GM12864 (cell line): ENCODE data around the gene ITK.

Source experiments
- DNase-seq: peaks from one replicate; pipeline ENCODE4 v3.0.0-alpha.2; 2011; ENCODE audit warnings: low read depth
- H3K4me3 ChIP-seq: 2 replicates; pipeline ENCODE4 v1.5.1; 2011; ENCODE audit warnings: mild to moderate bottlenecking, low read depth, low read length, control low read depth
- TF ChIP-seq, protein P1 (sequence below): IDR thresholded peaks from 2 replicates; pipeline ENCODE4 v1.5.1; 2011; ENCODE audit warnings: low read depth, mild to moderate bottlenecking, moderate library complexity, low read length, control low read depth, inconsistent platforms; ENCODE audit errors: missing control alignments

Gene ITK

DNA sequence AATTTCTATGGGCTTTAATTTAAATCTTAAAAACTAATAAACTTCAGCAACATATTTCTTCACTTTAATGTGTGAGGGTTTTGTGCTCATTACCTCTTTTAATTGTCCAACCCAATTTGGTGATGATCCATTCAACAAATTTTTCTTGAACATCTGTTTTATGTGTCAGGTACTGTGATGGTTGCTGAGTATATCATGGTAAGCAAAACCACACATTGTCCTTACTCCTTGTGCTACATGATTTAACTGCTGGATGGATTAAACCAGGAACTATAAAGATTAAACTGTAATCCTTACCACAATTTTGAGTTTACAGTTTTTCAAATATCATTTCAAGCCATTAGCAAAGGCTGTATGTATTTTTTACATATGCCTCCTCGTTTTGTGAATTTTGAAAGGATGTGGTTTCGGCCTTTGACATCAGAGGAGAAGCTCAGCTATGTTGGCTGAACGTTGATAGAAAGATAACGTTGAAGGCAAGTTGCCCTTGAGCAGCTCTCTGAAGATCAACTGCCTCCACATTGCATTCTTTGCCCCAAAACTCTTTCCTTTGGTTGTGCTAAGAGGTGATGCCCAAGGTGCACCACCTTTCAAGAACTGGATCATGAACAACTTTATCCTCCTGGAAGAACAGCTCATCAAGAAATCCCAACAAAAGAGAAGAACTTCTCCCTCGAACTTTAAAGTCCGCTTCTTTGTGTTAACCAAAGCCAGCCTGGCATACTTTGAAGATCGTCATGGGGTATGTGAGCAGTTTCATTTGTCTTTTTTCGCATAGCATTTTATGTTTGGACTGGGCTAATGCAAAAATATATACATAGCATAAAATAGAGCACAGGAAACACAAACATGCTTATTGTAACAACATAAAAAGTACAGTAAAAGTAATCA, at the start of gene ITK:
ITK (plus strand) TSS at position 467 of the 891 bp plus-strand sequence; CDS start at position 605, 138 bp downstream.
- DNase-seq = no peak
- TF ChIP-seq, protein P1, sequence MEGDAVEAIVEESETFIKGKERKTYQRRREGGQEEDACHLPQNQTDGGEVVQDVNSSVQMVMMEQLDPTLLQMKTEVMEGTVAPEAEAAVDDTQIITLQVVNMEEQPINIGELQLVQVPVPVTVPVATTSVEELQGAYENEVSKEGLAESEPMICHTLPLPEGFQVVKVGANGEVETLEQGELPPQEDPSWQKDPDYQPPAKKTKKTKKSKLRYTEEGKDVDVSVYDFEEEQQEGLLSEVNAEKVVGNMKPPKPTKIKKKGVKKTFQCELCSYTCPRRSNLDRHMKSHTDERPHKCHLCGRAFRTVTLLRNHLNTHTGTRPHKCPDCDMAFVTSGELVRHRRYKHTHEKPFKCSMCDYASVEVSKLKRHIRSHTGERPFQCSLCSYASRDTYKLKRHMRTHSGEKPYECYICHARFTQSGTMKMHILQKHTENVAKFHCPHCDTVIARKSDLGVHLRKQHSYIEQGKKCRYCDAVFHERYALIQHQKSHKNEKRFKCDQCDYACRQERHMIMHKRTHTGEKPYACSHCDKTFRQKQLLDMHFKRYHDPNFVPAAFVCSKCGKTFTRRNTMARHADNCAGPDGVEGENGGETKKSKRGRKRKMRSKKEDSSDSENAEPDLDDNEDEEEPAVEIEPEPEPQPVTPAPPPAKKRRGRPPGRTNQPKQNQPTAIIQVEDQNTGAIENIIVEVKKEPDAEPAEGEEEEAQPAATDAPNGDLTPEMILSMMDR = no peak
- H3K4me3 ChIP-seq = no peak within 1 kb of the TSS

DNA sequence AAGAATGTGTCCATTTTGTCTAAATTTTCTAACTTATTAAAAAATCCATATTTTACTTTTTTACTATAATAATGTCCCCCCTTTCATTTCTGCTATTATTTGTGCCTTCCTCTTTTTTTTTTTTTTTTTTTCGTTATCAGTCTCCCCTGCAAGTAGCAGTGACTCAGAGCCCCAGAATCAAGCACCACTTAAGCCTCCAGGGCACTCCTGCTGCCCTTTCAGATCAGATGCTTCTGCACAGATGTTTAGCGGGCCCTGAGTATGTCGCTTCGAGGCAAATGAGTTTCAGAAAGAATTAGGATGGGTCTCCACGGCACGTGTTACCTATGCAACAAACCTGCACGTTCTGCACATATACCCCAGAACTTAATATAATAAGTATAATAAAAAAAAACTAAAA, 49.7 kb upstream of the ITK start:
- DNase-seq = no peak
- TF ChIP-seq, protein P1 = no peak
- no peak overlapping the region for H3K4me3 ChIP-seq

DNA sequence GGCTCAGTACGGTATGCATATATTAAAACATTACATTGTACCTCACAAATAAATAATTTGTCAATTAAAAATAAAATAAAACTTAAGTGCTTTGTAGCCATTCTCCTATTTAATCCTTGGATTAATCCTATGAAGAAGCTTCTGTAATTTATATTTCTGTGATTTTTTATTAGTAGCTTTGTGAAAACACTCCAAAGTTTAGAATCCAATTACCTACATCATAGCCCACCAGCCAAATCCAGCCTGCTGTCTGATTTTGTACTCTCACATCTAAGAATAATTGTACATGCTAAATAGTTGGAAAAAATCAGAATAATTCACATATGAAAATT, 48.4 kb upstream of the ITK start:
- H3K4me3 ChIP-seq = no peak overlapping the region
- TF ChIP-seq, protein P1 = no peak
- no peak for DNase-seq

DNA sequence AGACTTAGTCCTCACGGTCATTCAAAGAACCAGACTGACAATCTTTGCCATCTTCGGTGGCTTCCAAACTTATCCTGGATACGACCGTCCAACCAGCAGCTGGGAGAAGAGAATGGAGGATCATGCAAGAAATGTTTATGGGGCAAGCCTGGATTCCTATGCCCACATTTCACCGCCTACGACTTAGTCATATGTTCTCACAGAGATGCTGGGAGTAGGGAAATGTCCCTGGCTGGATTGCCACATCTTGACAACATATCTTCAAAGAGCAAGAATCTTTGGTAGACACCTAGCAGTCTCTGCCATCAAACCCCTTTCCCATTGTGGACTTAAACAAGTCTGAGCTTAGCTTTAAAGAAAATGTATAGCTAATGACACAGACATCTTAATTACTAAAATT, 42.9 kb upstream of the ITK start:
- no peak for DNase-seq
- TF ChIP-seq, protein P1 = no peak
- no peak overlapping the region for H3K4me3 ChIP-seq

DNA sequence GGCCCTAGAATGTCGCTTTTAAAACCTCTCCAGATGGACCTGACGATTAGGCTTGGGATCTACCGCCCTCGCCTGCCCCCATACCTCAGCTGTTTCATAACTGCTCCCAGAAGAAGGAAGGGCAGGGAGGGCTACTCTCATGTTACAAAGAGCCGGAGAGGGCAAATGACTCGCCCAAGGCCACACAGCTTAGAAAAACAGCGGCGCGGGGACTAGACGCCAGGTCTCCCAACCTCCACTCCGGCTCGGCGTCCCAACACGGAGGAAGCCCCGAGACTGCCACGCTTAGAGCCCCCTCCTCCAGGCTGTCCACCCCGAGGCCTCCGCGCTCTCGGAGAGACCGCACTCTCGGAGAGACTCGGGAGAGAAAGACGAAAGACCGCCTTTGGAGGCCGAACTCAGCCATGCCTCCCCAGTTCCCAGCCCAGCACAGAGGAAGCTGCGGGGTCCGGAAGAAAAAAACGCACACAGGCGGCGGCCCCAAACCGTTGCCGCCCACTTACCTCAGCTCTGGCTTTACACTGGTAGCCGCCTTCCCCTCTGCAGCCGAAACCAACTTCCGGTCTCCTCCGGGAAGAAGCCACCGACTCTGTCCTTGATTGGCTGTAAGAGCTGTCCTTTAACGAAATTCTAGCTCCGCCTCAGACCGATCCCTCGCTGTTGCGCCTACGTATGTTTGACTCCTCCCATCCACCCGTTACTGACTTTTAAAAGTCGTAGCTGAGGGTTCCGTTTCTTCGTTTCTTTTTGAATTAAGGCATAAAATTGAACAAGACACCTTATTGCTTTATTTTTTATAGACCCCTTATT, 38.1 kb upstream of the ITK start, which contains the start of gene MED7:
MED7 (minus strand) TSS at position 549 of the 810 bp plus-strand sequence. CDS start 3,434 bp downstream, outside the sequence.
- peak; percentile 100 for DNase-seq
- peak within 1 kb of the TSS; percentile 96 for H3K4me3 ChIP-seq
- TF ChIP-seq, protein P1 = no peak

DNA sequence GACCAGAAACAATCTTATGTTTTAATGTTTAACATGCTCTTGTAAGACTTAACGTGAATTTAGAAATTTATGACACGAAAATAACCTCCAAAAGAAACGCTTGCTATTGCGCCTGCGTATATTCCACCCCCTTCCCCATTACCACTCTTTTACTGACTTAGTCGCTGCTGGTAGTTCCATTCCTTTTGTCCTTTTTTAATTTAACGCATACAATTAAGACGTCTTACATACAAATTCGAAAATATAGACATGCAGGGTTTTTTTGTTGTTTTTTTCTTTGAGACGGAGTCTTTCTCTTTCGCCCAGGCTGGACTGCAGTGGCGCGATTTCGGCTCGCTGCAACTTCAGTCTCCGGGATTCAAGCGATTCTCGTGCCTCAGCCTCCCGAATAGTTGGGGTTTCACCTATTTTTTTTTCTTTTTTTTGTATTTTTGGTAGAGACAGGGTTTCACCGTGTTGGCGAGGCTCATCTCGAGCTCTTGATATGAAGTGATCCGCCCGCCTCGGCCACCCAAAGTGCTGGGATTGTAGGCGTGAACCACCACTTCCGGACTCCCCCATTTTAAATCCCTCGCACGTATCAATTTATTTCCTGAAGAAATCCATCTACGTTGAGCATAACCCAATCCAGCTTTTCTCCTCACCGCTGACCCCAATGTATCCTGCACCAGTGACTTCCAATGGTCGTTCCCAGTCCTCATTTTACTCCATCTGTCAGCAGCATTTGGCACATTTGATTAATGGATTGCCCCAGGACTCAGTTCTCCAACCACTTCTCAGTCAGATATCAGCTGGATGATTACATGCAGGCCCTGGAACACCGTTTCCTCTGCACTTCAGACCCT, 37.3 kb upstream of the ITK start:
- H3K4me3 ChIP-seq = peak overlapping the region; percentile 96
- TF ChIP-seq, protein P1 = no peak
- DNase-seq = no peak
